ENCODE measurements around the gene NCKAP5.

Gene NCKAP5

GRCh38 chr2:133098787-133099186 is 469.5 kb downstream of the NCKAP5 start:
- DNase-seq: no peak
- Histone ChIP-seq H3K9me3 (ENCODE audit: severe bottlenecking) (no peaks in the 10 kb centered on the region), H3K27ac (no peak overlapping the region), H3K4me3 (ENCODE audit: low read depth, low read length) (no peak overlapping the region), H3K27me3 (ENCODE audit: insufficient read depth, low read depth, severe bottlenecking) (no peaks in the 10 kb centered on the region), H3K36me3 (peaks cover 3% of the 10 kb centered on the region; the same call in 1 of the 2 replicates)
- TF ChIP-seq, protein P1, sequence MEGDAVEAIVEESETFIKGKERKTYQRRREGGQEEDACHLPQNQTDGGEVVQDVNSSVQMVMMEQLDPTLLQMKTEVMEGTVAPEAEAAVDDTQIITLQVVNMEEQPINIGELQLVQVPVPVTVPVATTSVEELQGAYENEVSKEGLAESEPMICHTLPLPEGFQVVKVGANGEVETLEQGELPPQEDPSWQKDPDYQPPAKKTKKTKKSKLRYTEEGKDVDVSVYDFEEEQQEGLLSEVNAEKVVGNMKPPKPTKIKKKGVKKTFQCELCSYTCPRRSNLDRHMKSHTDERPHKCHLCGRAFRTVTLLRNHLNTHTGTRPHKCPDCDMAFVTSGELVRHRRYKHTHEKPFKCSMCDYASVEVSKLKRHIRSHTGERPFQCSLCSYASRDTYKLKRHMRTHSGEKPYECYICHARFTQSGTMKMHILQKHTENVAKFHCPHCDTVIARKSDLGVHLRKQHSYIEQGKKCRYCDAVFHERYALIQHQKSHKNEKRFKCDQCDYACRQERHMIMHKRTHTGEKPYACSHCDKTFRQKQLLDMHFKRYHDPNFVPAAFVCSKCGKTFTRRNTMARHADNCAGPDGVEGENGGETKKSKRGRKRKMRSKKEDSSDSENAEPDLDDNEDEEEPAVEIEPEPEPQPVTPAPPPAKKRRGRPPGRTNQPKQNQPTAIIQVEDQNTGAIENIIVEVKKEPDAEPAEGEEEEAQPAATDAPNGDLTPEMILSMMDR (IDR thresholded peaks at IDR 0.05; ENCODE audit: low read depth, low read length): no peak

DNA sequence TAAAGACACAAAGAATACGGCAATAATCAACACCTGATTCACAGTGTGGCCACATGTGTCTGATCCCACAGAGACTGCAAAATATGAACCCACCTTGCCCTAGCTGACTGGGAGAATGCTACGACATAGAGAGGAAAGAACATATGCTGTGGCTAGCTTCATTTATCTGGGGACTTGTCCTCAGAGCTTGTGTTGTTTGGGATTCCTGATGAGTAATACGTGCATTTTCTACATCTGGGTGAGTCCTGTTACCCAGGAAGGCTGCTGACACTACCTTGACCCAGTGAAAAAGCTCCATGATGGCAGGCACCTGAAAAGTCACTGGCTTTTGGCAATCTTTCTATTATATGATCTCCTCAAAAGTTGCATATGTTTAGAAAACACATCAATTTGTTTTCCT is 470.6 kb downstream of the NCKAP5 start:
- Histone ChIP-seq H3K27ac (no peak overlapping the region), H3K9me3 (ENCODE audit: severe bottlenecking) (no peaks in the 10 kb centered on the region), H3K27me3 (ENCODE audit: insufficient read depth, low read depth, severe bottlenecking) (no peaks in the 10 kb centered on the region), H3K36me3 (peaks cover 3% of the 10 kb centered on the region; the same call in 1 of the 2 replicates), H3K4me3 (ENCODE audit: low read depth, low read length) (no peak overlapping the region)
- no peak for DNase-seq
- TF ChIP-seq, protein P1 (IDR thresholded peaks at IDR 0.05; ENCODE audit: low read depth, low read length): no peak

DNA sequence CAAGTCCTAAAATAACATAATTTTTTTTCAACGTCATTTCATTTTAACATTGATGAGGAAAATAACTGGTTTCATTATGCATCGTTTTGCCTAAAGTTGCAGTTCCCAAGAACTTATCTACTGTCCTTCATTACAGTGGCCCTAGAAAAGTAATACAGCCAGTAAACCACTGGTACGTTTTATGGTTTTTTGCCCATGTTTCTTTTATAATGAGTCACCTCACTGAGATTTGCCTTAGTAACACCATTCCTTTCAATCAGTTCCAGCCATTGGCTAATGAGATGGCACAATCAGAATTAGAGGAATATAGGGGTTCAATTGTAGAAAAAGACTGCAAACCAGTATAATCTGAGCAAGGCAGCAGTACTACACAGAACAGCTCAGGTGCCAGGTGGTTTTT is 475.7 kb downstream of the NCKAP5 start:
- no peak for DNase-seq
- no peak overlapping the region for H3K4me3 ChIP-seq (ENCODE audit: low read depth, low read length)
- no peaks in the 10 kb centered on the region for H3K27me3 ChIP-seq (ENCODE audit: insufficient read depth, low read depth, severe bottlenecking)
- TF ChIP-seq, protein P1 (IDR thresholded peaks at IDR 0.05; ENCODE audit: low read depth, low read length): no peak
- H3K27ac ChIP-seq: no peak overlapping the region
- H3K9me3 ChIP-seq (ENCODE audit: severe bottlenecking): no peaks in the 10 kb centered on the region
- 0 out of 2 replicates have a peak, but pooled peaks cover 3% of the 10 kb centered on the region for H3K36me3 ChIP-seq

GRCh38 chr2:133090358-133090757 is 477.9 kb downstream of the NCKAP5 start:
- Histone ChIP-seq H3K27ac (no peak overlapping the region), H3K27me3 (ENCODE audit: insufficient read depth, low read depth, severe bottlenecking) (no peaks in the 10 kb centered on the region), H3K36me3 (0 out of 2 replicates have a peak, but pooled peaks cover 3% of the 10 kb centered on the region), H3K4me3 (ENCODE audit: low read depth, low read length) (no peak overlapping the region), H3K9me3 (ENCODE audit: severe bottlenecking) (no peaks in the 10 kb centered on the region)
- TF ChIP-seq, protein P1 (IDR thresholded peaks at IDR 0.05; ENCODE audit: low read depth, low read length): no peak
- no peak for DNase-seq

- no peaks in the 10 kb centered on the region for H3K9me3 ChIP-seq (ENCODE audit: severe bottlenecking)
- DNase-seq: no peak
- peaks cover 4% of the 10 kb centered on the region; the same call in 1 of the 2 replicates for H3K36me3 ChIP-seq
- TF ChIP-seq, protein P1 (IDR thresholded peaks at IDR 0.05; ENCODE audit: low read depth, low read length): no peak
- no peak overlapping the region for H3K27ac ChIP-seq
- H3K27me3 ChIP-seq (ENCODE audit: insufficient read depth, low read depth, severe bottlenecking): no peaks in the 10 kb centered on the region
- no peak overlapping the region for H3K4me3 ChIP-seq (ENCODE audit: low read depth, low read length)
Observed at GRCh38 chr2:133086176-133086575, 482.1 kb downstream of the NCKAP5 start.

DNA sequence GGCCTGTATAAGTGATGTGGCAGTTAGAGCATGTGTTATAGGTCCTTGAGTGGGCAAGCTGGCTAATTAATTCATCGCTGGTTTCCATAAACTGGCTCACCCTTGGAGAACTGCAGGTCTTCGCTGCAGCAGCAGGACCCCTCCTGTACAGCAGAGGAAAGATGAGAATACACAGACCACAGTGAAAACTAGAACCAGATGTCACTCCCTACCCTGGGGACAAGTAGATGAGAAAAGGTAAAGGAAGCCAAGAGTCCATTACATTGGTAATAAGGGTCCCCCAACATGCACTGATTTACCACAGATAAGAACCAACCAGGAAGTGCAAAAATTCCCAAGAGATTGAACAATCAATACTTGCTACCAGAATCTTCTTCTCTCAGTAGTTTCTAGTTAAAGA is 482.6 kb downstream of the NCKAP5 start:
- Histone ChIP-seq H3K9me3 (ENCODE audit: severe bottlenecking) (no peaks in the 10 kb centered on the region), H3K27ac (no peak overlapping the region), H3K4me3 (ENCODE audit: low read depth, low read length) (no peak overlapping the region), H3K36me3 (peaks cover 4% of the 10 kb centered on the region; the same call in 1 of the 2 replicates), H3K27me3 (ENCODE audit: insufficient read depth, low read depth, severe bottlenecking) (no peaks in the 10 kb centered on the region)
- no peak for DNase-seq
- TF ChIP-seq, protein P1 (IDR thresholded peaks at IDR 0.05; ENCODE audit: low read depth, low read length): no peak

Data from WERI-Rb-1 (cell line).